MCF 10A (cell line): Measurements from ENCODE around the gene TMEM170A. TPM values are rescaled to one million over a fixed set of nuclear protein-coding genes. Genes with fewer than 3 reads are reported as not detected.

Source experiments
- BruUV-seq: library from RNA; stranded (reverse); fragments of 400-500 nt; replicated peaks from 2 replicates; lab custom pipeline; 2021; lab: Mats Ljungman, UMichigan
- CTCF ChIA-PET: fragments of 300-600 bp; sonication (Branson Sonifier 250); formaldehyde crosslinking; extraction: SDS; loops from one replicate; lab custom pipeline; 2021; ENCODE audit warnings: antibody characterized with exemption, inconsistent platforms; lab: Yijun Ruan, JAX
- POLR2A ChIA-PET: fragments of 300-600, 350-650 bp; sonication (Branson Sonifier 250); formaldehyde crosslinking; extraction: SDS; loops from one replicate; lab custom pipeline; 2020; ENCODE audit warnings: antibody characterized with exemption, inconsistent platforms; lab: Yijun Ruan, JAX
- DNase-seq: peaks from one replicate; pipeline ENCODE4 v3.0.0-alpha.2; 2018; ENCODE audit not compliant: unreplicated experiment
- H3K27ac Mint-ChIP-seq: one replicate; pipeline ENCODE4 v1.8.0; 2022; ENCODE audit warnings: mild to moderate bottlenecking, low read depth, mixed read lengths; ENCODE audit not compliant: unreplicated experiment
- H3K27me3 Mint-ChIP-seq: one replicate; pipeline ENCODE4 v1.8.0; 2022; ENCODE audit warnings: mixed read lengths; ENCODE audit not compliant: insufficient read depth, unreplicated experiment
- H3K36me3 Mint-ChIP-seq: one replicate; pipeline ENCODE4 v1.8.0; 2022; ENCODE audit warnings: mild to moderate bottlenecking, moderate library complexity, mixed read lengths; ENCODE audit not compliant: insufficient read depth, unreplicated experiment
- H3K4me1 Mint-ChIP-seq: one replicate; pipeline ENCODE4 v1.8.0; 2022; ENCODE audit warnings: mixed read lengths; ENCODE audit not compliant: insufficient read depth, unreplicated experiment
- H3K4me3 Mint-ChIP-seq: one replicate; pipeline ENCODE4 v1.8.0; 2022; ENCODE audit warnings: mild to moderate bottlenecking, moderate library complexity, mixed read lengths; ENCODE audit not compliant: unreplicated experiment
- H3K9me3 Mint-ChIP-seq: one replicate; pipeline ENCODE4 v1.8.0; 2022; ENCODE audit warnings: mixed read lengths; ENCODE audit not compliant: unreplicated experiment
- intact Hi-C: fragments of 100-400 bp; cut with micrococcal nuclease; formaldehyde crosslinking; loops from 2 replicates; pipeline ENCODE4 v1.14.1; 2022
- total RNA-seq: library from RNA; stranded (reverse); gene quantifications from 2 replicates; pipeline ENCODE4 v1.2.3, GENCODE V29; 2022
- TF ChIP-seq, protein P1 (sequence below): fragments of 200-600 bp; IDR thresholded peaks from one replicate; pipeline ENCODE4 v1.8.0; 2022; ENCODE audit warnings: antibody characterized with exemption, mild to moderate bottlenecking; ENCODE audit not compliant: unreplicated experiment

Gene TMEM170A
- total RNA-seq, 1 experiment from 2014 or later = 20.1 TPM

DNA sequence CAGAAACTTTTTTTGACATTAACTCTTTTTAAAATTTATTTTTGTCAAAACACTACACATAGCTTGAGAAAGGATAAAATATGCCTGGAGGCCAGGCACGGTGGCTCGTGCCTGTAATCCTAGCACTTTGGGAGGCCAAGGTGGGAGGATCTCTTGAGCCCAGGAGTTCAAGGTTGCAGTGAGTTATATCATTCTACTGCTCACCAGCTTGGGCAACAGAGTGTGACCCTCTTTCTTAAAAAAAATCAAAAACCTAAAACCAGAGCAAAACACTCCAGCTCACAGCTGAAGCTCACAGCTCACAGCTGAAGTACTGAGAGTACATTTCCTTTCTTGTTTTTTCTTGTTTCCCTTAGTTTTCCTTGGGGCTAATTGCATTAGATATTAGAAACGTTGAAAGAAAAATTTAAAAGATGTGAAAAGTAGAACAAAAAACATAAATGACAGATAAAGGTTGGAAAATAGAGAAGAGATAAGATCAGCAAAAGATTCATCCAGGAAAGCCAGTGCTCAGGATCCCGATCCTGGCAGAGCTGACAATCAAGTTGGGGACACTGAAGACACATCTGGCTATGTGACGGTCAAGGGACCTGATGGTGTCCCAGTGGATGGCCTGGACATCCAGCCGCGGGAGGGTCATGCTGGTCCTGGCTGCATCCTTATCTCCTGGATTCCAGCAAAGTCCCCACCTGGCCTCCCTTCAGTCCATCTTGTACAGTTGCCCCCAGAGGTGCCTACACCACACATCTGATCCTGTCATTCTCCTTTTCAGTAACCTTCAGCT, 20.9 kb upstream of the TMEM170A start:
- intact Hi-C loops = no loop called here
- TSS peak; percentile 60 for BruUV-seq
- Mint-ChIP-seq H3K4me3 (peak overlapping the region; percentile 37), H3K27ac (peak overlapping the region; percentile 70), H3K9me3 (no peaks in the 10 kb centered on the region), H3K36me3 (peaks cover 6% of the 10 kb centered on the region), H3K27me3 (no peaks in the 10 kb centered on the region), H3K4me1 (peaks cover 36% of the 10 kb centered on the region)
- ChIA-PET POLR2A (interaction anchor here (0.5 to 6.7 kb wide), 19 partner anchors 11 to 233 kb away, joined by 3 to 46 read pairs (median 5); partner anchors contain the start of genes ADAT1, CFDP1, GABARAPL2 and KARS1), CTCF (interaction anchor here (0.5 to 4.0 kb wide), 12 partner anchors 9 to 439 kb away, joined by 3 to 37 read pairs (median 4); partner anchors contain the start of gene TMEM170A)
- TF ChIP-seq, protein P1, sequence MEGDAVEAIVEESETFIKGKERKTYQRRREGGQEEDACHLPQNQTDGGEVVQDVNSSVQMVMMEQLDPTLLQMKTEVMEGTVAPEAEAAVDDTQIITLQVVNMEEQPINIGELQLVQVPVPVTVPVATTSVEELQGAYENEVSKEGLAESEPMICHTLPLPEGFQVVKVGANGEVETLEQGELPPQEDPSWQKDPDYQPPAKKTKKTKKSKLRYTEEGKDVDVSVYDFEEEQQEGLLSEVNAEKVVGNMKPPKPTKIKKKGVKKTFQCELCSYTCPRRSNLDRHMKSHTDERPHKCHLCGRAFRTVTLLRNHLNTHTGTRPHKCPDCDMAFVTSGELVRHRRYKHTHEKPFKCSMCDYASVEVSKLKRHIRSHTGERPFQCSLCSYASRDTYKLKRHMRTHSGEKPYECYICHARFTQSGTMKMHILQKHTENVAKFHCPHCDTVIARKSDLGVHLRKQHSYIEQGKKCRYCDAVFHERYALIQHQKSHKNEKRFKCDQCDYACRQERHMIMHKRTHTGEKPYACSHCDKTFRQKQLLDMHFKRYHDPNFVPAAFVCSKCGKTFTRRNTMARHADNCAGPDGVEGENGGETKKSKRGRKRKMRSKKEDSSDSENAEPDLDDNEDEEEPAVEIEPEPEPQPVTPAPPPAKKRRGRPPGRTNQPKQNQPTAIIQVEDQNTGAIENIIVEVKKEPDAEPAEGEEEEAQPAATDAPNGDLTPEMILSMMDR = no peak
- no peak for DNase-seq

DNA sequence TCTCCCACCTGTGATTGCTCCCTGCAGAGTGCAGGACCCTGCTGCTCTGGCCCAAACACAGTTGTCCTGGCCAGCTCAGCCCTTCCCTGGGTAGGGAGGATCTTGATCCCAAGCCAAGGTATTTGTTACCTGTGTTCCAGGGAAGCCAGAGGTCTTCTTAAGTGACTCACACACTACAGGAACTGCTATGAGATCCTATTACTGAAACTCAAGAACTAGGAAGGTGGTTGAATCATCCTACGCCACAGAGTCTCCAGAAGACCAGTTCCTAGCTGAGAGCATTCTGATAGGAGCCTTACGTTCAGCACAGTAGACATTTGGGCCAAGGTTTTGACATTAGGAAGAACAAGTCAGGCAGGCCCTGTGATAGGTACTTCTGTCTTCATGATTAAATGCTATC, 18.7 kb upstream of the TMEM170A start:
- CTCF ChIA-PET = interaction anchor here (0.6 to 2.6 kb wide), 6 partner anchors 9 to 1689 kb away, joined by 3 to 11 read pairs (median 4); partner anchors contain the start of gene TMEM170A
- peak; percentile 96 for DNase-seq

DNA sequence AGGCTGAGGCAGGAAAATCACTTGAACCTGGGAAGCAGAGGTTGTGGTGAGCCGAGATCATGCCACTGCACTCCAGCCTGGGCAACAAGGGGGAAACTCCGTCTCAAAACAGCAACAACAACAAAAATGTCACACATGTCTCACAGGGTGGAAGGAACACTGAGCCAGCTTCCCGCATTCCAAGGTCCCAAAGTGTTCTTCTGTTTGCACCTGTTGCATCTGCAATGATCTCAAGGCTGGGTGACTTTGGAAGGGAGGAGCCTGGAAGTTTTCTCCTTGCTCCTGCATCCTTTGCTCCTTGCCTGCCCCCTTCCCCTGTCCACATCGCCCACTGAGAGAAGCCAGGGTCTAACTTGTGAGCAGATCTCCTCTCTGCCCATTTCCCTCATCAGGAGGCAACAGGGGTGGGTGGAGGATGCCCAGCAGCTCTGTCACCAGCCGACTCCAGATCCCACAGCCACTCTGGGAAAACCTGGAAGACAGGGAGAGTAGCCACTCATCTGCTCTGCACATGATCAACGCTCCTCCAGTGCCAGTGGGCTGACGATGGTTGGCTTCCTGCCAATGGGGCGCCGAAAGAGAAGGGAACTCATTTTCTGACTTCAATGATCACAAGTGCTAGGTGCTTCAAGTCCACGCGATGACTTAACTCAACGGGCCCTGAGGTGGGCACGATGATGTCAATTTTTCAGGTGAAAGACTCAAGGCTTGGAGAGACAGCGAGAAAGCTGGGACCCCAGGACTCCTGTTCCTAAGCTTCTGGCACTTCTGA, 18.1 kb upstream of the TMEM170A start:
- H3K4me1 Mint-ChIP-seq = peaks cover 40% of the 10 kb centered on the region
- peak overlapping the region; percentile 70 for H3K27ac Mint-ChIP-seq
- ChIA-PET POLR2A (interaction anchor here (0.9 to 6.7 kb wide), 8 partner anchors 10 to 281 kb away, joined by 3 to 46 read pairs (median 10); partner anchors contain the start of genes ADAT1, GABARAPL2, TMEM170A and TMEM231), CTCF (interaction anchor here (0.6 to 2.6 kb wide), 7 partner anchors 10 to 1689 kb away, joined by 3 to 20 read pairs (median 4); partner anchors contain the start of gene TMEM170A)
- H3K9me3 Mint-ChIP-seq = no peaks in the 10 kb centered on the region
- no peak overlapping the region for H3K4me3 Mint-ChIP-seq
- no TSS peak for BruUV-seq
- peaks cover 6% of the 10 kb centered on the region for H3K36me3 Mint-ChIP-seq
- TF ChIP-seq, protein P1 = no peak
- no peaks in the 10 kb centered on the region for H3K27me3 Mint-ChIP-seq
- intact Hi-C loops = no loop called here
- peak; percentile 49 for DNase-seq

More for the DNA sequence above, 18.7 kb upstream of the TMEM170A start:
- H3K27me3 Mint-ChIP-seq = no peaks in the 10 kb centered on the region
- peak overlapping the region; percentile 70 for H3K27ac Mint-ChIP-seq
- no TSS peak for BruUV-seq
- TF ChIP-seq, protein P1 = no peak
- intact Hi-C loops = no loop called here
- peaks cover 6% of the 10 kb centered on the region for H3K36me3 Mint-ChIP-seq
- no peaks in the 10 kb centered on the region for H3K9me3 Mint-ChIP-seq
- H3K4me3 Mint-ChIP-seq = peak overlapping the region; percentile 45
- POLR2A ChIA-PET = interaction anchor here (0.9 to 6.7 kb wide), 10 partner anchors 10 to 281 kb away, joined by 3 to 46 read pairs (median 4); partner anchors contain the start of genes ADAT1, GABARAPL2, TMEM170A and TMEM231
- peaks cover 34% of the 10 kb centered on the region for H3K4me1 Mint-ChIP-seq
